Measurements from ENCODE around the gene SUFU. TPM values are rescaled to one million over a fixed set of nuclear protein-coding genes. Genes with fewer than 3 reads are reported as not detected.

Gene SUFU
- total RNA-seq, 1 donor from 2014 or later = 17.3 TPM

- no peak for TF ChIP-seq CTCF (IDR thresholded peaks at IDR 0.05)
- intact Hi-C loops (cut with DNase I) = no loop called here
- no peak for DNase-seq (ENCODE audit: low spot score in 2 of 2)
- no peaks in the 10 kb centered on the region for H3K27me3 ChIP-seq
- no peak overlapping the region for H3K4me3 ChIP-seq
- H3K27ac ChIP-seq = no peak overlapping the region
- peaks cover 2 to 3% of the 10 kb centered on the region in 2 donors for H3K36me3 ChIP-seq
- no peaks in the 10 kb centered on the region for H3K9me3 ChIP-seq
- peaks cover 0 to 16% of the 10 kb centered on the region in 2 donors for H3K4me1 ChIP-seq
Observed at GRCh38 chr10:102593074-102593803, 89.5 kb downstream of the SUFU start.

- H3K4me1 ChIP-seq = peaks cover 0 to 16% of the 10 kb centered on the region in 2 donors
- H3K27me3 ChIP-seq = no peaks in the 10 kb centered on the region
- DNase-seq (ENCODE audit: low spot score in 2 of 2) = no peak
- no peak for TF ChIP-seq CTCF (IDR thresholded peaks at IDR 0.05)
- H3K36me3 ChIP-seq = peaks cover 2 to 7% of the 10 kb centered on the region in 2 donors
- intact Hi-C loops (cut with DNase I) = no loop called here
- H3K9me3 ChIP-seq = no peaks in the 10 kb centered on the region
- H3K27ac ChIP-seq = no peak overlapping the region
- no peak overlapping the region for H3K4me3 ChIP-seq
Observed at GRCh38 chr10:102593804-102594079, 90.0 kb downstream of the SUFU start.

- H3K4me1 ChIP-seq = peaks cover 8 to 24% of the 10 kb centered on the region in 2 donors
- H3K27ac ChIP-seq = peak overlapping the region in 1 of 2 donors; percentile 54
- H3K9me3 ChIP-seq = no peaks in the 10 kb centered on the region
- TF ChIP-seq CTCF (IDR thresholded peaks at IDR 0.05) = peak in 2 of 3 experiments; percentile 12 to 53
- no peak for DNase-seq (ENCODE audit: low spot score in 2 of 2)
- H3K4me3 ChIP-seq = no peak overlapping the region
- intact Hi-C loops (cut with DNase I) = loop anchor here (5.0 kb wide), 1 partner anchor 93 kb away; the partner anchor contains the start of genes ACTR1A and SUFU
- H3K27me3 ChIP-seq = no peaks in the 10 kb centered on the region
- H3K36me3 ChIP-seq = peaks cover 2 to 13% of the 10 kb centered on the region in 2 donors
Observed at GRCh38 chr10:102595293-102595692, 91.5 kb downstream of the SUFU start.

- no peak for DNase-seq (ENCODE audit: low spot score in 2 of 2)
- H3K4me1 ChIP-seq = peaks cover 13 to 29% of the 10 kb centered on the region in 2 donors
- TF ChIP-seq CTCF (IDR thresholded peaks at IDR 0.05) = no peak
- H3K4me3 ChIP-seq = no peak overlapping the region
- H3K27ac ChIP-seq = peak overlapping the region; percentile 54 to 68
- H3K36me3 ChIP-seq = peaks cover 2 to 13% of the 10 kb centered on the region in 2 donors
- no peaks in the 10 kb centered on the region for H3K9me3 ChIP-seq
- intact Hi-C loops (cut with DNase I) = loop anchor here (5.0 kb wide), 1 partner anchor 94 kb away; the partner anchor contains the start of genes ACTR1A and SUFU
- H3K27me3 ChIP-seq = no peaks in the 10 kb centered on the region
Observed at GRCh38 chr10:102595897-102596296, 92.1 kb downstream of the SUFU start.

GRCh38 chr10:102596506-102596971 is 92.8 kb downstream of the SUFU start:
- Histone ChIP-seq H3K4me3 (no peak overlapping the region), H3K36me3 (peaks cover 2 to 13% of the 10 kb centered on the region in 2 donors), H3K27ac (peak overlapping the region; percentile 54 to 68), H3K9me3 (no peaks in the 10 kb centered on the region), H3K27me3 (no peaks in the 10 kb centered on the region), H3K4me1 (peaks cover 13 to 32% of the 10 kb centered on the region in 2 donors)
- intact Hi-C loops (cut with DNase I) = loop anchor here (5.0 kb wide), 1 partner anchor 94 kb away; the partner anchor contains the start of genes ACTR1A and SUFU
- no peak for DNase-seq (ENCODE audit: low spot score in 2 of 2)
- peak; percentile 38 to 68 (median 67) for TF ChIP-seq CTCF (IDR thresholded peaks at IDR 0.05)

Measured in ascending aorta (tissue), 2 donors.